CD4-positive, alpha-beta memory T cell (primary cell): Measurements from ENCODE around the gene NOL3. TPM values are rescaled to one million over a fixed set of nuclear protein-coding genes. Genes with fewer than 3 reads are reported as not detected.

Experiments
- CTCF ChIA-PET: fragments of 350-600 bp; sonication (Branson Sonifier 250); formaldehyde crosslinking; loops from one replicate; lab custom pipeline; 2021; ENCODE audit warnings: inconsistent platforms; ENCODE audit not compliant: partially characterized antibody; lab: Charles Lee
- POLR2A ChIA-PET: fragments of 350-600 bp; sonication (Branson Sonifier 250); formaldehyde crosslinking; loops from one replicate; lab custom pipeline; 2021; ENCODE audit not compliant: partially characterized antibody; lab: Charles Lee
- DNase-seq, 5 donors: peaks; one replicate each; pipeline versions ENCODE4 v3.0.0 to v3.0.0-alpha.2; 2020 to 2022; ENCODE audit warnings: mixed read lengths in 1 of 5
- H3K27ac ChIP-seq: one replicate; pipeline ENCODE4 v1.7.0; 2013; ENCODE audit warnings: low read depth, low read length
- H3K27me3 ChIP-seq: 2 replicates; pipeline ENCODE4 v1.7.0; 2013; ENCODE audit warnings: mild to moderate bottlenecking, low read length, moderate library complexity; ENCODE audit not compliant: insufficient read depth
- H3K36me3 ChIP-seq: 2 replicates; pipeline ENCODE4 v1.7.0; 2013; ENCODE audit warnings: mild to moderate bottlenecking, low read length, moderate library complexity; ENCODE audit not compliant: insufficient read depth
- H3K4me1 ChIP-seq: 2 replicates; pipeline ENCODE4 v1.7.0; 2013; ENCODE audit warnings: mild to moderate bottlenecking, low read length, moderate library complexity; ENCODE audit not compliant: insufficient read depth
- H3K4me3 ChIP-seq, 2 donors: one replicate each; pipeline ENCODE4 v1.7.0; 2013; ENCODE audit warnings: low read length in 2 of 2, mild to moderate bottlenecking in 1 of 2
- H3K9me3 ChIP-seq, 2 donors: one replicate each; pipeline ENCODE4 v1.7.0; 2013; ENCODE audit warnings: low read length in 2 of 2, control low read depth in 1 of 2; ENCODE audit not compliant: control insufficient read depth in 1 of 2
- H3K27ac Mint-ChIP-seq, 7 donors: one replicate each; pipeline ENCODE4 v1.8.0; 2020 to 2021; ENCODE audit warnings: mixed read lengths in 7 of 7, mild to moderate bottlenecking in 6 of 7, inconsistent platforms in 3 of 7, moderate library complexity in 3 of 7
- H3K27me3 Mint-ChIP-seq, 2 donors: one replicate each; pipeline ENCODE4 v1.8.0; 2020 to 2021; ENCODE audit warnings: mixed read lengths in 2 of 2
- H3K36me3 Mint-ChIP-seq, 2 donors: one replicate each; pipeline ENCODE4 v1.8.0; 2020 to 2021; ENCODE audit warnings: mixed read lengths in 2 of 2, inconsistent platforms in 1 of 2, mild to moderate bottlenecking in 1 of 2
- H3K4me1 Mint-ChIP-seq, 4 donors: one replicate each; pipeline ENCODE4 v1.8.0; 2020 to 2021; ENCODE audit warnings: mixed read lengths in 4 of 4, mild to moderate bottlenecking in 1 of 4
- H3K4me3 Mint-ChIP-seq, 8 donors: one replicate each; pipeline ENCODE4 v1.8.0; 2020 to 2021; ENCODE audit warnings: mixed read lengths in 8 of 8, mild to moderate bottlenecking in 7 of 8, moderate library complexity in 6 of 8, inconsistent platforms in 3 of 8
- H3K9me3 Mint-ChIP-seq, 8 donors: one replicate each; pipeline ENCODE4 v1.8.0; 2020 to 2021; ENCODE audit warnings: mixed read lengths in 8 of 8, mild to moderate bottlenecking in 5 of 8, inconsistent platforms in 3 of 8, moderate library complexity in 1 of 8
- intact Hi-C: fragments of 100-400 bp; cut with micrococcal nuclease; formaldehyde crosslinking; loops from one replicate; pipeline ENCODE4 v1.15.1; 2023
- polyA plus RNA-seq, 2 donors: library from polyadenylated mRNA; unstranded; fragments of 300-500 nt; fragmentation: Illumina TruSeq; gene quantifications; one replicate each; pipeline ENCODE4 v1.2.3, GENCODE V29; 2021
- total RNA-seq, 2 experiments: library from RNA; stranded (reverse); gene quantifications; one replicate each; pipeline ENCODE4 v1.2.3, GENCODE V29; 2021

Gene NOL3
- total and polyA plus RNA-seq, 4 experiments from 2014 or later, result 1.3 to 12.5 (median 5.7) TPM

DNA sequence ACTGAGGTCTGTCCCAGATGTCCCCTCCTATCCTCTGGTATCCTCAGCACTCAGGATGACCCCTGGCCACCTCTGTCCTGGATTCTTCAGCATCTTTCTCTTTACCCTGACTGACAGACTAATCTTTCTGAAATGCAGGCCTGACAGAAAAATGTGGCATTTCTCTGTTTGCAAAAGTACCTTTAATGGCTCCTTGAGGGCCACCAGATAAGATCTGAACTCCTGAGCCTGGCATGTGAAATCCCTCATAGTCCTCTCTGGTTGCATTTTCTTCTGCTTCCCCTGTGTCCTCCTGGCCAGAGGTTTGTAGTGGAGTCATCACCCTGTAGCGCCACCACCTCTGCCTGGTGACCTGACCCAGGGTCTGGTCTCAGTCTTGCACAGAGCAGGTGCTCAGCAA is 26.5 kb downstream of the NOL3 start:
- Histone ChIP-seq H3K9me3 (no peaks in the 10 kb centered on the region), H3K27me3 (no peaks in the 10 kb centered on the region), H3K4me1 (peaks cover 20% of the 10 kb centered on the region), H3K27ac (no peak overlapping the region), H3K4me3 (no peak overlapping the region), H3K36me3 (peaks cover 60% of the 10 kb centered on the region)
- Mint-ChIP-seq H3K4me1 (peaks cover 17 to 52% (median 37%) of the 10 kb centered on the region in 4 donors), H3K27ac (peak overlapping the region in 3 of 7 donors; percentile 42 to 77 (median 71)), H3K4me3 (peak overlapping the region in 1 of 8 donors; percentile 73), H3K36me3 (peaks cover 22 to 70% of the 10 kb centered on the region in 2 donors), H3K27me3 (no peaks in the 10 kb centered on the region), H3K9me3 (peaks cover 0 to 2% (median 0%) of the 10 kb centered on the region in 8 donors)
- CTCF ChIA-PET, result interaction anchor here (1.3 kb wide), 1 partner anchor 47 kb away, joined by 3 read pairs; no protein-coding TSS in a partner anchor
- intact Hi-C loops, result no loop called here
- POLR2A ChIA-PET, result interaction anchor here (1.4 to 3.5 kb wide), 2 partner anchors 30 to 48 kb away, joined by 6 to 11 read pairs; partner anchors contain the start of gene TMEM208
- no peak for DNase-seq

DNA sequence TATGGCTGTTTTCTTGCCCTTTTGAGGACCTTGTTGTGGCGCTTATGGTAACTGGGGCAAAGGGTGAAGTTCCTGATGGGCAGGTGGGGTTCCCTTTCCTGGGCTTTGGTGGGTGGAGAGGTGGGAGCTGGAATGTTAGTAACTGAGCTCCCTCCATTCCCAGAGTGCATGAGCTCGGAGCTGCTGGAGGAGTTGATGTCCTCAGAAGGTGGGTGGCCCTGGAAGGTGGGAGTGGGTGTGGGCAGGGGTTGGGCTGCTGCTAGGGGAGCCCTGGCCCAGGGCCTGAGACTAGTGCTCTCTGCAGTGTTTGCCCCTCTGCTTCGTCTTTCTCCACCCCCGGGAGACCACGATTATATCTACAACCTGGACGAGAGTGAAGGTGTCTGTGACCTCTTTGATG is 27.4 kb downstream of the NOL3 start:
- Mint-ChIP-seq H3K27ac (peak overlapping the region in 3 of 7 donors; percentile 4 to 76 (median 36)), H3K27me3 (no peaks in the 10 kb centered on the region), H3K36me3 (peaks cover 22 to 69% of the 10 kb centered on the region in 2 donors), H3K4me3 (no peak overlapping the region), H3K4me1 (peaks cover 15 to 47% (median 32%) of the 10 kb centered on the region in 4 donors), H3K9me3 (peaks cover 0 to 2% (median 0%) of the 10 kb centered on the region in 8 donors)
- Histone ChIP-seq H3K9me3 (no peaks in the 10 kb centered on the region), H3K4me3 (no peak overlapping the region), H3K4me1 (peaks cover 16% of the 10 kb centered on the region), H3K36me3 (peaks cover 65% of the 10 kb centered on the region), H3K27me3 (no peaks in the 10 kb centered on the region), H3K27ac (no peak overlapping the region)
- POLR2A ChIA-PET, result interaction anchor here (1.0 to 3.5 kb wide), 2 partner anchors 29 to 43 kb away, joined by 4 to 11 read pairs; partner anchors contain the start of gene TMEM208
- CTCF ChIA-PET, result interaction anchor here (0.8 to 1.8 kb wide), 8 partner anchors 11 to 198 kb away, joined by 3 to 8 read pairs (median 4); partner anchors contain the start of gene FHOD1
- DNase-seq, result no peak
- intact Hi-C loops, result no loop called here

DNA sequence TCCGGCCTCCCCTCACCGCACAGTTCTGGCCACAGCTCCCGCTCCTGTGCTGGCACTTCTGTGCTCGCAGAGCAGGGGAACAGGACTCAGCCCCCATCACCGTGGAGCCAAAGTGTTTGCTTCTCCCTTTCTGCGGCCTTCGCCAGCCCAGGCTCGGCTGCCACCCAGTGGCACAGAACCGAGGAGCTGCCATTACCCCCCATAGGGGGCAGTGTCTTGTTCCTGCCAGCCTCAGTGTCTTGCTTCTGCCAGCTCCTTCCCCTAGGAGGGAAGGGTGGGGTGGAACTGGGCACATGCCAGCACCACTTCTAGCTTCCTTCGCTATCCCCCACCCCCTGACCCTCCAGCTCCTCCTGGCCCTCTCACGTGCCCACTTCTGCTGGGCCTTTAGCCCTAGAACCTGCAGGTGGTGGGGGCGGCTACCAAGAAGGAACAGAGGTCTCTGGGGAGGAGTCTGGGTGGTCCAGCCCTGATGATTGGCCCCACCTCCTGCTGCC is 27.9 kb downstream of the NOL3 start:
- intact Hi-C loops, result no loop called here
- DNase-seq, result peak in 1 of 5 donors; percentile 22
- Mint-ChIP-seq H3K9me3 (peaks cover 0 to 2% (median 0%) of the 10 kb centered on the region in 8 donors), H3K4me3 (no peak overlapping the region), H3K27me3 (no peaks in the 10 kb centered on the region), H3K36me3 (peaks cover 22 to 68% of the 10 kb centered on the region in 2 donors), H3K27ac (peak overlapping the region in 4 of 7 donors; percentile 53 to 78 (median 73)), H3K4me1 (peaks cover 11 to 41% (median 28%) of the 10 kb centered on the region in 4 donors)
- peaks cover 65% of the 10 kb centered on the region for H3K36me3 ChIP-seq
- H3K4me3 ChIP-seq, result no peak overlapping the region
- CTCF ChIA-PET, result interaction anchor here (0.8 to 1.8 kb wide), 8 partner anchors 11 to 199 kb away, joined by 3 to 8 read pairs (median 4); partner anchors contain the start of gene FHOD1
- peaks cover 11% of the 10 kb centered on the region for H3K4me1 ChIP-seq
- H3K27ac ChIP-seq, result no peak overlapping the region
- no peaks in the 10 kb centered on the region for H3K9me3 ChIP-seq
- no peaks in the 10 kb centered on the region for H3K27me3 ChIP-seq
- POLR2A ChIA-PET, result interaction anchor here (1.0 to 3.5 kb wide), 2 partner anchors 29 to 43 kb away, joined by 4 to 11 read pairs; partner anchors contain the start of gene TMEM208

DNA sequence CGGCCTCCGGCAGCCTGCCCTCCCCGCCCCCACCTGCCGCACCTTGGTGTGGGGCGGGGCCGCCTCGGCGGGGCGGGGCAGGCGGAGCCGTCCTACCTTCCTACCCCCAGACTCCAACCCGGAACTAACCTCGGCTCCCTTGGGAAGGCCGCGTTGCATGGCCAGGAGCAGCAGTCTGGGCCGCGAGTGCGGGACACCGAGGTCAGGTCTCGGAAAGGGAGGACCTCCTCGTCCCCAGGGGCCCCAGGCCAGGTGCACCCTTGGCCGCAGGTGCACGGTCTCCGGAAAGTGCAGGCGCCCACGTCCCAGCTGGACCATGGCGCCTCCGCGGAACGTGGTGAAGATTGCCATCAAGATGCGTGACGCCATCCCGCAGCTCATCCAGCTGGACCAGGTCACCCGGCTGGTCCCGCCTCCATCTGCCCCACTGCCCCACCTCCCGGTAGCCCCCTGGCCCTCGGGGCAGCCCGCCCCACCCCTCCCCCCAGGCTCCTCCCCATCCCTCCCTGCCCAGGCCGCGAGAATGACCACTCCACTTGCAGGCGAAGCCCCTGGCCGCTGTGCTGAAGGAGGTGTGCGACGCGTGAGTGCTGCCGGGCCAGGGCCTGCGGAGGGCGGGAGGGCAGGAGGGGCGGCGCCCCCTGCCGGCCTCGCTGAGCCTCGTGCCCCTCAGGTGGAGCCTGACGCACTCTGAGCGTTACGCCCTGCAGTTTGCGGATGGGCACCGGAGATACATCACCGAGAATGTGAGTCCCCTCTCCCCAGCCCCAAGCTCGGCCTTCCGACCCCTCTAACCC is 28.9 kb downstream of the NOL3 start, which contains the start of gene ELMO3:
Gene ELMO3, plus strand, starts transcription at position 121 of the 797 bp plus-strand sequence. Its CDS starts 196 bp downstream, at position 317.
- Histone ChIP-seq H3K36me3 (peaks cover 60% of the 10 kb centered on the region), H3K4me3 (no peak within 1 kb of the TSS), H3K27ac (no peak within 1 kb of the TSS), H3K9me3 (no peaks in the 10 kb centered on the region), H3K4me1 (peaks cover 1% of the 10 kb centered on the region), H3K27me3 (no peaks in the 10 kb centered on the region)
- no peaks in the 10 kb centered on the region for H3K27me3 Mint-ChIP-seq
- peaks cover 8 to 32% (median 19%) of the 10 kb centered on the region in 4 donors for H3K4me1 Mint-ChIP-seq
- CTCF ChIA-PET, result interaction anchor here (1.3 to 1.8 kb wide), 3 partner anchors 24 to 44 kb away, joined by 3 to 8 read pairs (median 7); no protein-coding TSS in a partner anchor
- peak in 1 of 5 donors; percentile 9 for DNase-seq
- H3K36me3 Mint-ChIP-seq, result peaks cover 22 to 59% of the 10 kb centered on the region in 2 donors
- POLR2A ChIA-PET, result interaction anchor here (0.6 to 3.5 kb wide), 2 partner anchors 9 to 28 kb away, joined by 3 to 11 read pairs; partner anchors contain the start of gene TMEM208
- peaks cover 0 to 2% (median 0%) of the 10 kb centered on the region in 8 donors for H3K9me3 Mint-ChIP-seq
- intact Hi-C loops, result no loop called here
- peak within 1 kb of the TSS in 5 of 7 donors; percentile 4 to 78 (median 70) for H3K27ac Mint-ChIP-seq
- no peak within 1 kb of the TSS for H3K4me3 Mint-ChIP-seq

GRCh38 chr16:67199808-67200198 is 29.5 kb downstream of the NOL3 start:
- peaks cover 0 to 2% (median 0%) of the 10 kb centered on the region in 8 donors for H3K9me3 Mint-ChIP-seq
- peaks cover 22 to 54% of the 10 kb centered on the region in 2 donors for H3K36me3 Mint-ChIP-seq
- no peak overlapping the region for H3K4me3 Mint-ChIP-seq
- Histone ChIP-seq H3K36me3 (peaks cover 54% of the 10 kb centered on the region), H3K27me3 (no peaks in the 10 kb centered on the region), H3K4me3 (no peak overlapping the region), H3K4me1 (no peaks in the 10 kb centered on the region), H3K27ac (no peak overlapping the region), H3K9me3 (no peaks in the 10 kb centered on the region)
- DNase-seq, result no peak
- H3K27me3 Mint-ChIP-seq, result no peaks in the 10 kb centered on the region
- ChIA-PET CTCF (no interaction called here), POLR2A (interaction anchor here (0.6 to 3.5 kb wide), 3 partner anchors 9 to 45 kb away, joined by 3 to 11 read pairs (median 10); partner anchors contain the start of gene TMEM208)
- peaks cover 8 to 27% (median 17%) of the 10 kb centered on the region in 4 donors for H3K4me1 Mint-ChIP-seq
- peak overlapping the region in 2 of 7 donors; percentile 12 to 78 for H3K27ac Mint-ChIP-seq
- intact Hi-C loops, result no loop called here

DNA sequence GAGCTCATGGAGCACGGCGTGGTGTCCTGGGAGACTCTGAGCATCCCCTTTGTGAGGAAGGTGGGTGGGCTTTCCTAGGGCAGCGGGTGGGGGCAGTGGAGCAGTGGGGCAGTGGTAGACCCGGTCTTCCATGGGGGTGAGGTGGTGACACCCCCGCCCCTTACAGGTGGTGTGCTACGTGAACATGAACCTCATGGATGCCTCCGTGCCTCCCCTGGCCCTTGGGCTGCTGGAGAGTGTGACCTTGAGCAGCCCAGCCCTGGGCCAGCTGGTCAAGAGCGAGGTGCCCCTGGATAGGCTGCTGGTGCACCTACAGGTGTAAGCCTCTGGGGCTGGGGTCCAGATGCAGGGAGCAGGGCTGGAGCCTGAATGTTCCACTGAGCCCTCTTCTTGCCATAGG is 30.2 kb downstream of the NOL3 start:
- H3K27me3 Mint-ChIP-seq, result no peaks in the 10 kb centered on the region
- H3K36me3 Mint-ChIP-seq, result peaks cover 20 to 48% of the 10 kb centered on the region in 2 donors
- H3K9me3 Mint-ChIP-seq, result peaks cover 0 to 2% (median 0%) of the 10 kb centered on the region in 8 donors
- POLR2A ChIA-PET, result interaction anchor here (1.7 kb wide), 1 partner anchor 44 kb away, joined by 10 read pairs; no protein-coding TSS in a partner anchor
- peak overlapping the region in 1 of 7 donors; percentile 31 for H3K27ac Mint-ChIP-seq
- intact Hi-C loops, result no loop called here
- CTCF ChIA-PET, result no interaction called here
- H3K4me1 ChIP-seq, result no peaks in the 10 kb centered on the region
- H3K4me3 ChIP-seq, result no peak overlapping the region
- no peaks in the 10 kb centered on the region for H3K27me3 ChIP-seq
- no peak overlapping the region for H3K27ac ChIP-seq
- H3K4me1 Mint-ChIP-seq, result peaks cover 8 to 26% (median 16%) of the 10 kb centered on the region in 4 donors
- no peak for DNase-seq
- no peaks in the 10 kb centered on the region for H3K9me3 ChIP-seq
- peaks cover 48% of the 10 kb centered on the region for H3K36me3 ChIP-seq
- H3K4me3 Mint-ChIP-seq, result no peak overlapping the region
